Progenitor cell of endocrine pancreas (in vitro differentiated cells): ENCODE results near the gene NRCAM. TPM values are rescaled to one million over a fixed set of nuclear protein-coding genes. Genes with fewer than 3 reads are reported as not detected.

Source experiments
- DNase-seq: peaks from one replicate; pipeline ENCODE4 v3.0.0; 2021; ENCODE audit warnings: low spot score; ENCODE audit not compliant: unreplicated experiment
- H3K27ac Mint-ChIP-seq: 2 replicates; pipeline ENCODE4 v1.8.0; 2021; ENCODE audit warnings: mild to moderate bottlenecking, moderate library complexity, mixed read lengths
- H3K27me3 Mint-ChIP-seq: 2 replicates; pipeline ENCODE4 v1.8.0; 2021; ENCODE audit warnings: mixed read lengths
- H3K36me3 Mint-ChIP-seq: 2 replicates; pipeline ENCODE4 v1.8.0; 2022; ENCODE audit warnings: mixed read lengths; ENCODE audit not compliant: insufficient read depth
- H3K4me1 Mint-ChIP-seq: 2 replicates; pipeline ENCODE4 v1.8.0; 2021; ENCODE audit warnings: low read depth, mixed read lengths
- H3K4me3 Mint-ChIP-seq: 2 replicates; pipeline ENCODE4 v1.8.0; 2021; ENCODE audit warnings: low read depth, mild to moderate bottlenecking, moderate library complexity, mixed read lengths
- H3K9me3 Mint-ChIP-seq: 2 replicates; pipeline ENCODE4 v1.8.0; 2021; ENCODE audit warnings: low read depth, mixed read lengths
- CTCF ChIP-seq: fragments of 200-600 bp; sonication (generic); IDR thresholded peaks from one replicate; pipeline ENCODE4 v1.5.0; 2021; ENCODE audit warnings: antibody characterized with exemption, mild to moderate bottlenecking; ENCODE audit not compliant: unreplicated experiment
- total RNA-seq: library from RNA; stranded (reverse); gene quantifications from 2 replicates; pipeline ENCODE4 v1.2.1, GENCODE V29; 2021

NRCAM gene
- total RNA-seq, 1 donor from 2014 or later, result 19.9 TPM

- no peak for DNase-seq
- Mint-ChIP-seq H3K9me3 (no peaks in the 10 kb centered on the region), H3K36me3 (no peaks in the 10 kb centered on the region), H3K27me3 (no peaks in the 10 kb centered on the region), H3K4me3 (no peak overlapping the region), H3K27ac (no peak overlapping the region), H3K4me1 (peaks cover 21% of the 10 kb centered on the region)
- TF ChIP-seq CTCF, result no peak
Observed at GRCh38 chr7:108292541-108292940, 163.7 kb downstream of the NRCAM start.

- Mint-ChIP-seq H3K4me1 (peaks cover 21% of the 10 kb centered on the region), H3K27ac (no peak overlapping the region), H3K9me3 (no peaks in the 10 kb centered on the region), H3K4me3 (no peak overlapping the region), H3K36me3 (no peaks in the 10 kb centered on the region), H3K27me3 (no peaks in the 10 kb centered on the region)
- no peak for DNase-seq
- TF ChIP-seq CTCF, result no peak
Observed at GRCh38 chr7:108291791-108292440, 164.3 kb downstream of the NRCAM start.

GRCh38 chr7:108291152-108291508 lies 165.1 kb downstream of the NRCAM start:
- Mint-ChIP-seq H3K9me3 (no peaks in the 10 kb centered on the region), H3K4me3 (no peak overlapping the region), H3K4me1 (peaks cover 21% of the 10 kb centered on the region), H3K27ac (no peak overlapping the region), H3K36me3 (no peaks in the 10 kb centered on the region), H3K27me3 (no peaks in the 10 kb centered on the region)
- TF ChIP-seq CTCF, result no peak
- DNase-seq, result no peak

GRCh38 chr7:108290459-108291151 lies 165.6 kb downstream of the NRCAM start:
- Mint-ChIP-seq H3K27me3 (no peaks in the 10 kb centered on the region), H3K4me3 (no peak overlapping the region), H3K27ac (no peak overlapping the region), H3K9me3 (no peaks in the 10 kb centered on the region), H3K4me1 (peaks cover 21% of the 10 kb centered on the region), H3K36me3 (no peaks in the 10 kb centered on the region)
- no peak for DNase-seq
- TF ChIP-seq CTCF, result no peak

GRCh38 chr7:108289852-108290251 lies 166.4 kb downstream of the NRCAM start:
- TF ChIP-seq CTCF, result no peak
- H3K27ac Mint-ChIP-seq, result no peak overlapping the region
- no peak overlapping the region for H3K4me3 Mint-ChIP-seq
- H3K36me3 Mint-ChIP-seq, result no peaks in the 10 kb centered on the region
- no peak for DNase-seq
- no peaks in the 10 kb centered on the region for H3K9me3 Mint-ChIP-seq
- no peaks in the 10 kb centered on the region for H3K27me3 Mint-ChIP-seq
- H3K4me1 Mint-ChIP-seq, result peaks cover 21% of the 10 kb centered on the region
